GM23248 (cell line): ENCODE measurements around the gene CFAP298.

ENCODE experiments used
- EZH2 ChIP-seq: fragments of 200-600 bp; sonication (generic); IDR thresholded peaks from 2 replicates; pipeline ENCODE4 v1.6.1; 2018; ENCODE audit warnings: antibody characterized with exemption, mild to moderate bottlenecking; ENCODE audit not compliant: insufficient read depth, poor library complexity, severe bottlenecking
- EZH2phosphoT487 ChIP-seq: fragments of 200-600 bp; sonication (generic); IDR thresholded peaks from 2 replicates; pipeline ENCODE4 v1.6.1; 2018; ENCODE audit warnings: antibody characterized with exemption, moderate library complexity, mild to moderate bottlenecking, low read depth; ENCODE audit not compliant: insufficient read depth

GRCh38 chr21:32612999-32613337, 791 bp upstream of the CFAP298 start:
- TF ChIP-seq EZH2phosphoT487 (no peak), EZH2 (no peak)
